NT2/D1 (cell line): ENCODE data around the gene SVBP.

ENCODE experiments used
- DNase-seq: peaks from one replicate; pipeline ENCODE4 v3.0.0-alpha.2; 2011; ENCODE audit warnings: low read depth, low spot score
- H3K27me3 ChIP-seq: 2 replicates; pipeline ENCODE4 v1.6.0; 2011; ENCODE audit warnings: mild to moderate bottlenecking; ENCODE audit not compliant: insufficient read length, insufficient read depth
- H3K36me3 ChIP-seq: 2 replicates; pipeline ENCODE4 v1.6.1; 2011; ENCODE audit warnings: mild to moderate bottlenecking, low read length, mixed read lengths; ENCODE audit not compliant: insufficient read depth, insufficient read length
- H3K4me1 ChIP-seq: 2 replicates; pipeline ENCODE4 v1.5.1; 2011; ENCODE audit not compliant: insufficient read depth, insufficient read length
- H3K4me3 ChIP-seq: 2 replicates; pipeline ENCODE4 v1.5.1; 2011; ENCODE audit warnings: low read depth; ENCODE audit not compliant: insufficient read length
- H3K9ac ChIP-seq: 2 replicates; pipeline ENCODE4 v1.6.0; 2011; ENCODE audit warnings: low read depth; ENCODE audit not compliant: insufficient read length
- H3K9me3 ChIP-seq: 2 replicates; pipeline ENCODE4 v1.5.1; 2011; ENCODE audit warnings: mild to moderate bottlenecking, low read length; ENCODE audit not compliant: insufficient read depth
- SUZ12 ChIP-seq: IDR thresholded peaks from 2 replicates; pipeline ENCODE4 v1.6.1; 2011; ENCODE audit not compliant: insufficient read length, insufficient read depth; ENCODE audit errors: extremely low read depth
- YY1 ChIP-seq: IDR thresholded peaks from 2 replicates; pipeline ENCODE4 v1.6.1; 2011; ENCODE audit not compliant: insufficient read length, insufficient read depth
- ZNF274 ChIP-seq: IDR thresholded peaks from 2 replicates; pipeline ENCODE4 v1.6.1; 2011; ENCODE audit warnings: mild to moderate bottlenecking, low read depth, low read length

SVBP gene

DNA sequence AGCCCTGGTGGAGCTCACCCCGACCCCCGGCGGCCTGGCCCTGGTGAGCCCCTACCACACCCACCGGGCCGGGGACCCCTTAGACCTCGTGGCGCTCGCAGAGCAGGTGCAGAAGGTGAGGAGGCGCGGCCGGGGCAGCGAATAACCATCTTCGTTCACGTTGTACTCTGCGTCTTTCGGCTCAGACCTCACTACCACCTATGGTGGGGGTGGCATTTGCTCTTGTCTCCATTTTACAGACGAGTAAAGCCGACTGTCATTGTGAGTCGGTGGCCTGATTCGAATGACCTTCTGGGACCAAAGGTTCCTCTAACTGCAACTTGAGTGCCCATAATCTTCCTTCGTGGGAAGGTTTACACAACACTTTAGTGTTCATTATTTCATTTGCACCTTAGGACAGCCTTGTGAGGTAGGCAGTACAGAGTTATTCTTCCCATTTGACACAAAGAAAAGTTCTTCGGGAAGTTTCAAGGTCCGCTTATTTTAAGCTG, 49.6 kb downstream of the SVBP start:
- Histone ChIP-seq H3K36me3 (peaks cover 28% of the 10 kb centered on the region), H3K4me1 (peaks cover 2% of the 10 kb centered on the region), H3K9ac (peak overlapping the region; percentile 97), H3K4me3 (peak overlapping the region; percentile 100), H3K27me3 (no peaks in the 10 kb centered on the region), H3K9me3 (no peaks in the 10 kb centered on the region)
- TF ChIP-seq YY1 (no peak), ZNF274 (no peak), SUZ12 (no peak)
- DNase-seq, result no peak

DNA sequence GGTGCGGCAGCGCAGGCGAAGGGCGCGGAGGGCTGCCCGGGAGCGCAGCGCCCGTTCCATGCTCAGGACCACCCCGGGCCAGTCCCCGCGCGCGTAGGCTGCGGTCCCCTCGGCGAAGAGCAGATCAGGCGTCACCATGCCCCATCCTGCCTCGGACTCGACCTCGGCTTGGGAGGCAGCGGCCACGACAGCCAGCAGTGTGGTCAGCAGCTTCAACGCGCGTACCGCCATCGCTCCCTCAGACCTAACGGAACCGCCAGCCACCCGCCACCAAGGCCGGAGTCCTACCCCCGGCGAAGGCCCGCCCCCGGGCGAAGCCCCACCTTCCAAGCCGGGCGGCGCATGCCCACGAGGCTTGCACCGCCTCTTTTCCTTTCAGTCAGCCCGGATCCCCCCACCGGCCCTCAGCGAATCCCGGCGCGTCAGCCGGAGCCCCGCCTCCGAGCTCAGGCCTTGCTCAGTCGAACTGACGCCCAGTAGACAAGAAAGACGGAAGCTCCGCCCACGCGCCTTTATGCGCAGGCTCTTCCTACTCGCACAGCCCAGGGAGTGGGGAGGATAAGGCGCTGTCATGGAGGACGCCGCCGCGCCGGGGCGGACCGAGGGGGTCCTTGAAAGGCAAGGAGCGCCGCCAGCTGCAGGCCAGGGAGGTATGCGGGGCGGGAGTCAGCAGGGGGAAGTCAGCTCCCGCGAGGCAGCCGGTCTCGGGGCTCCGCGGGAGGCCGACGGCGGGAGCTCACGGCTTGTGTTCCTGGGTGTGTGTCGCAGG, 50.3 kb downstream of the SVBP start, which contains the start of the genes C1orf50 and P3H1:
Gene C1orf50, plus strand, starts transcription at position 509 of the 769 bp plus-strand sequence. Its CDS starts 63 bp downstream, at position 572.
Gene P3H1, minus strand, starts transcription at position 288 of the 769 bp plus-strand sequence. Its CDS starts 57 bp downstream, at position 231.
- peaks cover 29% of the 10 kb centered on the region for H3K36me3 ChIP-seq
- no peak for TF ChIP-seq ZNF274
- TF ChIP-seq YY1, result peak; percentile 55
- H3K4me1 ChIP-seq, result peaks cover 5% of the 10 kb centered on the region
- no peaks in the 10 kb centered on the region for H3K27me3 ChIP-seq
- no peaks in the 10 kb centered on the region for H3K9me3 ChIP-seq
- peak; percentile 100 for DNase-seq
- H3K4me3 ChIP-seq, result peak within 1 kb of the TSS; percentile 100
- H3K9ac ChIP-seq, result peak within 1 kb of the TSS; percentile 99

DNA sequence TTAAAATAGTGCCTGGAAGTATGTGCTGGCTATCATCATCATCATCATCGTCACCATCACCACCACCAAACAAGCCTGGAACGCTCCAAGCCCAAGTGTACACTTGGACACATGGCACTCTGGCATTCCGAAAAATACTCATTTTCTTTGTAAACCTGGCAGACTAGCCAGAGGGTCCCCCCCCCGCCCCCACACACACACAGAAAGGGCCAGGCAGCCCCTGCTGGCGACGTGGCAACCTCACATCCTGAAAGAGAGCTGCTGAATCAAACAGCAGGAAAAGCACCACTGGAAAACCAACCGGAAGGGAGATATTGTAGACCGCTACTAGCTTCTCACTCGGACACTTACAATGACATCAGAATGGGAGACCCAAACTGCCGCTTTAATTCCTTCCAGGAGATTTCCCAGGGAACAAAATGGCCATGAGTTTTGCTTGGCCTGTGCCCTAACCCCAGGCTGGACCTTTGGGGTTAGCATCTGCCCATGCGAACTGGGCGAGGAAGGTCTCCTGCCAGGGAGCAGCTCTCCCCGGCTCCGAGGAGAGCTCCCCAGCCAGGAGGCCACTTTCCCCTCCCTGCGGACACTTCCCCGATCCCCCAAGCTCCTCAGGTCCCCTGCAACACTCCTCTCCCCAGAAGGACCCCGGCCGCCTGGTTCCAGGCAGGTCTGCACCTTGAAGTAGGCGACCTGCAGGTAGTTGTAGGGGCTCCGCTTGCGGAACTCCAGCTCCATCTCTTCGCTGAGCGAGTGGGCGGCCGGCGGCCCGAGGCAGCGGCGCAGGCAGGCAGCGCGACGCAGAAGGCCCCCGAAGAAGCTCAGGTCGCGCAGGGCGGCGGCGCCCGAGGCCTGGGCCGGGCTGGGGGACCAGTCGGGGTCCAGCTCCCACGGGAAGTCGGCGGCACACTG, 51.1 kb downstream of the SVBP start:
- Histone ChIP-seq H3K36me3 (peaks cover 34% of the 10 kb centered on the region), H3K4me3 (peak overlapping the region; percentile 100), H3K27me3 (no peaks in the 10 kb centered on the region), H3K4me1 (peaks cover 5% of the 10 kb centered on the region), H3K9ac (peak overlapping the region; percentile 99), H3K9me3 (no peaks in the 10 kb centered on the region)
- TF ChIP-seq ZNF274 (no peak), SUZ12 (no peak), YY1 (no peak)
- DNase-seq, result peak; percentile 60

DNA sequence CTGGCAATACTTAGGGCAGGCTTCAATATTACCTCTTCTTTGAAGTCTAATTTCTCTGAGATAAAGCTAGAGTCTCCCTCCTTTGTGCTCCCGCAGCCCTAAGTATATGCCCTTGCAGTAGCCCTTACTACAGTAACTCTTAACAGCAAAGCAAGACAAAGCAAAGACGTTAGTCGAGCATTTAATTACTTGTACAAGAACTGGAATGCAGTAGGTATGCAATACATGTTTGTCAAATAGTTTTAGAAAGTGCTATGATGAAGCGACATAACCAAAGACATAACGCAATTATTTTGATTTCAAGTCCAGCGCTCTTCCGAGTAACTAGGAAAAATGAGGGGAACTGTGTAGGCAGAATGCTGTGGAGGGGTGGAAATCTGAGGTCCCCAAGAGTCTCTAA, 51.9 kb downstream of the SVBP start:
- TF ChIP-seq ZNF274 (no peak), SUZ12 (no peak), YY1 (no peak)
- H3K4me3 ChIP-seq, result peak overlapping the region; percentile 100
- no peaks in the 10 kb centered on the region for H3K9me3 ChIP-seq
- peaks cover 34% of the 10 kb centered on the region for H3K36me3 ChIP-seq
- H3K27me3 ChIP-seq, result no peaks in the 10 kb centered on the region
- DNase-seq, result no peak
- H3K9ac ChIP-seq, result peak overlapping the region; percentile 99
- H3K4me1 ChIP-seq, result peaks cover 5% of the 10 kb centered on the region

DNA sequence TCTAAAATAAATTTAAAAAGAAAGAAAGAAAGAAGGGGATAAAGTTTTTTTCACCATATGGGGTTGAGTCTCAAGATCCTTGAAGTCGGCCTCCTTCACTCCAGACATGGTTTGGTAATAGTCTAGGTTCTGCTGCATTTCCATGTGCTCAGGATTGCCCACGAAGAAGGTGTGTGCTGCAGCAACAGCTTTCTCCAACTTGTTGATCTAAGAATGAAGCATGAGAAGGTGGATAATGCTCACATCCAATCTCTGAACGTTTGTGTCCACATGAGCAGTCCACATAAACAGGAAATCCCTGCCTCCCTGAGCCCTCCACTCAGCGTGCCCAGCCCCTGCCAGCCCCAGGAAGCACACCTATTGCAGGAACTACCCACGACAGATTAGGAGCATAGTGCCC, 54.9 kb downstream of the SVBP start:
- H3K4me3 ChIP-seq, result no peak overlapping the region
- H3K4me1 ChIP-seq, result peaks cover 9% of the 10 kb centered on the region
- TF ChIP-seq ZNF274, result no peak
- DNase-seq, result no peak
- no peaks in the 10 kb centered on the region for H3K9me3 ChIP-seq
- H3K36me3 ChIP-seq, result peaks cover 53% of the 10 kb centered on the region
- H3K27me3 ChIP-seq, result no peaks in the 10 kb centered on the region
- no peak overlapping the region for H3K9ac ChIP-seq

DNA sequence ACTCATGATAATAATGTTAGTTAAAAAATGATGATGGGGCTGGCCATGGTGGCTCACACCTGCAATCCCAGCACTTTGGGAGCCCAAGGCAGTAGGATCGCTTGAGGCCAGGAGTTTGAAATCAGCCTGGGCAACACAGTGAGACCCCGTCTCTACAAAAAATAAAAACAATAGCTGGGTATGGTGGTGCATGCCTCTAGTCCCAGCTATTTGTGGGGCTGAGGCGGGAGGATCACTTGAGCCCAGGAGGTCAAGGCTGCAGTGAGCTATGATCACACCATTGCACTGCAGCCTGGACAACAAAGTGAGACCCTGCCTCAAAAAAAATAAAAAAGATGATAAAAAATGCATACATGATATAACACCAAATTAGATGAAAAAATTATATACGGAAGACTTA, 55.6 kb downstream of the SVBP start:
- no peak overlapping the region for H3K4me3 ChIP-seq
- no peaks in the 10 kb centered on the region for H3K27me3 ChIP-seq
- H3K9ac ChIP-seq, result no peak overlapping the region
- peaks cover 60% of the 10 kb centered on the region for H3K36me3 ChIP-seq
- DNase-seq, result no peak
- peaks cover 10% of the 10 kb centered on the region for H3K4me1 ChIP-seq
- no peaks in the 10 kb centered on the region for H3K9me3 ChIP-seq
- TF ChIP-seq YY1 (no peak), SUZ12 (no peak), ZNF274 (no peak)

DNA sequence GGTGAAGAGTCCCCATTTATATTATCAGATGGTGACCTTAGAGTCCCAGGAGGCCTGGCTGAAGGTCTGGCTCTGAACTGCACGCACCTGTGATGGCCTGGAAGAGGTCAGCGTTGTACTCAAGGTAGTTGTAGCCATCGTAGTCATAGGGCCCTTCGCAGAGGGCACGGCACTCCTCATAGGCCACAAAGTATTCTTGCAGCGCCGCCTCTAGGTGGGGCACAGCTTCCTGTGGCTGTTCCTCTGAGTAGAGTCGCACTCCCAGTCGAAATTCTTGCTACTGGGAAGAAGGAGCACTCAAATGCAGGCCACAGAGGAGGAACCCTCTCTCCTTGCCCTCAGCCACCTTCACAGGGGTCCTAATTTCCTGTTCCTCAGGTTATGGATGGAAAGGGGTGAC, 58.1 kb downstream of the SVBP start:
- Histone ChIP-seq H3K9ac (no peak overlapping the region), H3K9me3 (no peaks in the 10 kb centered on the region), H3K4me3 (no peak overlapping the region), H3K36me3 (peaks cover 85% of the 10 kb centered on the region), H3K4me1 (peaks cover 8% of the 10 kb centered on the region), H3K27me3 (no peaks in the 10 kb centered on the region)
- no peak for TF ChIP-seq ZNF274
- no peak for TF ChIP-seq SUZ12
- TF ChIP-seq YY1, result no peak
- DNase-seq, result no peak
